GM12878 (cell line): ENCODE data around the gene RARRES2. TPM values are rescaled to one million over a fixed set of nuclear protein-coding genes. Genes with fewer than 3 reads are reported as not detected.

ENCODE experiments used
- ATAC-seq: fragments of 200-7000 bp; cut with Tn5 transposase; 3 replicates; pipeline ENCODE4 v1.9.1; 2020; ENCODE audit warnings: mild to moderate bottlenecking, moderate library complexity
- BruUV-seq: library from RNA; stranded (reverse); fragments of 400-500 nt; replicated peaks from 2 replicates; lab custom pipeline; 2021; lab: Mats Ljungman, UMichigan
- CTCF ChIA-PET: fragments of 300-600 bp; sonication (Branson Sonifier 250); formaldehyde crosslinking; extraction: SDS; loops from one replicate; lab custom pipeline; 2021; ENCODE audit warnings: inconsistent platforms; lab: Yijun Ruan, JAX
- POLR2A ChIA-PET: fragments of 350-600 bp; formaldehyde crosslinking; extraction: SDS; loops from one replicate; lab custom pipeline; 2021; ENCODE audit warnings: inconsistent platforms; lab: Charles Lee
- RAD21 ChIA-PET: fragments of 300-600 bp; sonication (Branson Sonifier 250); formaldehyde crosslinking; loops from one replicate; lab custom pipeline; 2023; ENCODE audit warnings: antibody characterized with exemption; ENCODE audit not compliant: unreplicated experiment; lab: Charles Lee
- SMC1A ChIA-PET: fragments of 300-600 bp; sonication (Branson Sonifier 250); formaldehyde crosslinking; loops from one replicate; lab custom pipeline; 2023; ENCODE audit not compliant: unreplicated experiment, uncharacterized antibody; lab: Charles Lee
- DNase-seq: peaks from one replicate; pipeline ENCODE4 v3.0.0-alpha.2; 2011; ENCODE audit warnings: low read depth, low spot score
- FAIRE-seq: peaks from 3 replicates; lab custom pipeline; 2011; peaks lifted over from hg19 to GRCh38; lab: Jason Lieb, UNC
- H2AFZ ChIP-seq: 2 replicates; pipeline ENCODE4 v1.6.0; 2011; ENCODE audit warnings: low read depth, low read length, control low read depth; ENCODE audit not compliant: control insufficient read depth
- H3K27ac ChIP-seq: 2 replicates; pipeline ENCODE4 v1.5.1; 2011; ENCODE audit warnings: control low read depth; ENCODE audit not compliant: control insufficient read depth, insufficient read depth
- H3K27me3 ChIP-seq, 2 experiments: replicated peaks in 1 of 2; 2 replicates each; pipeline versions ENCODE4 v1.6.0 to v1.6.1; 2011; ENCODE audit warnings: low read length in 1 of 2; ENCODE audit not compliant: control insufficient read depth in 2 of 2, insufficient read depth in 2 of 2
- H3K36me3 ChIP-seq, 2 experiments: 2 replicates each; pipeline ENCODE4 v1.5.1; 2011; ENCODE audit warnings: low read length in 1 of 2; ENCODE audit not compliant: control insufficient read depth in 2 of 2, insufficient read depth in 2 of 2
- H3K4me1 ChIP-seq: 2 replicates; pipeline ENCODE4 v1.6.1; 2011; ENCODE audit warnings: mild to moderate bottlenecking, low read length, moderate library complexity, mixed read lengths; ENCODE audit not compliant: control insufficient read depth, insufficient read depth
- H3K4me2 ChIP-seq: 2 replicates; pipeline ENCODE4 v1.6.0; 2011; ENCODE audit warnings: control low read depth; ENCODE audit not compliant: control insufficient read depth, insufficient read depth
- H3K4me3 ChIP-seq: fragments of 200-600 bp; sonication (generic); 2 replicates; pipeline ENCODE4 v1.5.1; 2016
- H3K79me2 ChIP-seq: 2 replicates; pipeline ENCODE4 v1.6.0; 2011; ENCODE audit warnings: low read length; ENCODE audit not compliant: control insufficient read depth, insufficient read depth
- H3K9ac ChIP-seq: 2 replicates; pipeline ENCODE4 v1.8.0; 2011; ENCODE audit warnings: low read length, control low read depth, mixed read lengths; ENCODE audit not compliant: control insufficient read depth, insufficient read depth
- H3K9me3 ChIP-seq: replicated peaks from 3 replicates; pipeline ENCODE4 v1.5.1; 2011; ENCODE audit warnings: mild to moderate bottlenecking, low read length; ENCODE audit not compliant: control insufficient read depth, insufficient read depth
- H4K20me1 ChIP-seq: 2 replicates; pipeline ENCODE4 v1.6.0; 2011; ENCODE audit not compliant: control insufficient read depth, insufficient read depth
- ATF2 ChIP-seq: IDR thresholded peaks from 2 replicates; pipeline ENCODE4 v1.6.1; 2012; ENCODE audit warnings: low read length, inconsistent platforms
- BACH1 ChIP-seq: fragments of 450-650 bp; IDR thresholded peaks from 2 replicates; pipeline ENCODE4 v1.6.1; 2017; ENCODE audit warnings: mild to moderate bottlenecking, borderline replicate concordance
- BCL11A ChIP-seq: IDR thresholded peaks from 2 replicates; pipeline ENCODE4 v1.6.1; 2011; ENCODE audit warnings: low read depth, low read length
- CEBPB ChIP-seq, 2 experiments: fragments of 150-350 bp in 1 of 2; IDR thresholded peaks; 2 replicates each; pipeline ENCODE4 v1.6.1; 2012 to 2014; ENCODE audit warnings: low read depth in 2 of 2, low read length in 2 of 2, borderline replicate concordance in 1 of 2, inconsistent platforms in 1 of 2
- CHD1 ChIP-seq: IDR thresholded peaks from 2 replicates; pipeline ENCODE4 v1.6.1; 2012; ENCODE audit warnings: low read depth, low read length, improper control_type of control experiment
- CREM ChIP-seq: IDR thresholded peaks from 2 replicates; pipeline ENCODE4 v1.6.1; 2014; ENCODE audit warnings: antibody characterized with exemption, low read depth
- EZH2 ChIP-seq: IDR thresholded peaks from 2 replicates; pipeline ENCODE4 v1.6.1; 2012; ENCODE audit warnings: low read depth, mild to moderate bottlenecking, control low read depth, inconsistent platforms, low read length, borderline replicate concordance; ENCODE audit not compliant: control insufficient read depth
- MEF2A ChIP-seq: IDR thresholded peaks from 2 replicates; pipeline ENCODE4 v1.6.1; 2011; ENCODE audit warnings: low read depth, mild to moderate bottlenecking, low read length, moderate library complexity; ENCODE audit not compliant: insufficient read depth
- NKRF ChIP-seq: fragments of 450-650 bp; conservative IDR thresholded peaks from 2 replicates; pipeline ENCODE4 v1.6.1; 2017; ENCODE audit warnings: mild to moderate bottlenecking, moderate library complexity
- SUZ12 ChIP-seq: fragments of 200-600 bp; sonication (generic); IDR thresholded peaks from one replicate; pipeline ENCODE4 v1.6.1; 2018; ENCODE audit warnings: antibody characterized with exemption, mild to moderate bottlenecking; ENCODE audit not compliant: unreplicated experiment
- TCF12 ChIP-seq: IDR thresholded peaks from 2 replicates; pipeline ENCODE4 v1.6.1; 2011; ENCODE audit warnings: low read depth, mild to moderate bottlenecking, low read length
- ZNF207 ChIP-seq: fragments of 450-650 bp; IDR thresholded peaks from 2 replicates; pipeline ENCODE4 v1.6.1; 2014; ENCODE audit warnings: antibody characterized with exemption, mild to moderate bottlenecking, borderline replicate concordance
- WGBS: methylation state at CpG from one replicate; pipeline ENCODE4 v1.1.6; 2016; ENCODE audit warnings: low lambda C conversion rate; ENCODE audit not compliant: insufficient replicate concordance, insufficient coverage; ENCODE audit errors: missing lambda C conversion rate; 5-methylcytosine and 5-hydroxymethylcytosine counted together
- in situ Hi-C: fragments of 300-500 bp; cut with MboI; formaldehyde crosslinking; loops from 9 replicates; pipeline ENCODE4 v1.14.3; 2018; ENCODE audit warnings: mixed read lengths
- intact Hi-C: fragments of 100-400 bp; cut with micrococcal nuclease; formaldehyde crosslinking; loops from one replicate; pipeline ENCODE4 v1.14.2; 2022; ENCODE audit not compliant: unreplicated experiment
- polyA plus RNA-seq, 11 experiments: library from polyadenylated mRNA; depleted of rRNA in 4 of 11; unstranded in 6 of 11; stranded (reverse) in 5 of 11; fragments of >200 nt; fragmentation: Nextera tagmentation in 4 of 11; fragmentation: Illumina TruSeq in 1 of 11; extraction: Ambion mirVana in 4 of 11; extraction: Trizol in 1 of 11; gene quantifications; 1 replicate in 1 of 11; 2 replicates in 10 of 11; pipeline versions ENCODE4 v1.2.1 to v1.2.3, GENCODE V29; 2011 to 2016; ENCODE audit warnings: inconsistent platforms in 2 of 11, missing spikeins in 2 of 11, low read depth in 1 of 11
- total RNA-seq, 4 experiments: library from RNA; depleted of rRNA in 3 of 4; stranded (reverse); fragments of >200 nt in 3 of 4; fragmentation: Illumina TruSeq in 1 of 4; extraction: Trizol in 1 of 4; gene quantifications; 2 replicates each; pipeline versions ENCODE4 v1.2.1 to v1.2.3, GENCODE V29; 2013 to 2021

Gene RARRES2
- total and polyA plus RNA-seq, 10 of the 15 experiments (the other 5 are each of a cell fraction or from before 2014, with no cell fraction given) = 0.13 to 2.2 (median 0.40) TPM; not detected in 3

GRCh38 chr7:150342121-150342408 lies 636 bp upstream of the RARRES2 start (continued):
- TF ChIP-seq ATF2 (no peak), MEF2A (no peak), BACH1 (no peak), CEBPB (IDR thresholded peaks at IDR 0.05; ENCODE audit: borderline replicate concordance in 1 of 2, low read depth in 2 of 2, low read length in 2 of 2) (no peak), BCL11A (no peak), ZNF207 (no peak), EZH2 (no peak), CREM (no peak)
- TF ChIP-seq, all 136 proteins: peak for 0

- BruUV-seq = no TSS peak
- in situ Hi-C loops = no loop called here
- no peak overlapping the region for H3K27ac ChIP-seq
- 45% methylated on average over 10 of the region's 29 CpGs for WGBS
- no peaks in the 10 kb centered on the region for H4K20me1 ChIP-seq
- DNase-seq (no peak), FAIRE-seq (no peak), ATAC-seq (no peak)
- H3K9me3 ChIP-seq = peaks cover 5% of the 10 kb centered on the region; the same call in 2 of the 3 replicates
- ChIA-PET CTCF (no interaction called here), SMC1A (no interaction called here), POLR2A (no interaction called here), RAD21 (no interaction called here)
- H3K36me3 ChIP-seq = peaks cover 0 to 7% of the 10 kb centered on the region in 2 experiments; a peak in 2 of 4 replicates
- H3K4me1 ChIP-seq = peaks cover 8% of the 10 kb centered on the region
- intact Hi-C loops = no loop called here
- TF ChIP-seq NKRF = no peak
- peak; percentile 54 for TF ChIP-seq SUZ12
- no peak for TF ChIP-seq CHD1
- no peak for TF ChIP-seq TCF12
- H3K27me3 ChIP-seq = peaks cover 0 to 5% of the 10 kb centered on the region in 2 experiments; a peak in 2 of 4 replicates
- H3K4me3 ChIP-seq = no peak overlapping the region
- H3K9ac ChIP-seq = no peak overlapping the region
- no peak overlapping the region for H2AFZ ChIP-seq
- H3K4me2 ChIP-seq = no peak overlapping the region
- no peaks in the 10 kb centered on the region for H3K79me2 ChIP-seq
Measured at GRCh38 chr7:150340875-150341262, 560 bp downstream of the RARRES2 start.
